ENCODE data around the gene TASP1. TPM values are rescaled to one million over a fixed set of nuclear protein-coding genes. Genes with fewer than 3 reads are reported as not detected.

Gene TASP1
- total RNA-seq, 1 experiment from 2014 or later, result 6.9 TPM

GRCh38 chr20:13474467-13474866, 164.3 kb downstream of the TASP1 start:
- no peaks in the 10 kb centered on the region for H3K27me3 ChIP-seq (ENCODE audit: control insufficient read depth, insufficient read depth, low read length)
- H3K4me3 ChIP-seq (ENCODE audit: insufficient read depth, low read depth, low read length), result no peak overlapping the region
- DNase-seq, result no peak
- no peaks in the 10 kb centered on the region for H3K36me3 ChIP-seq (replicated peaks; ENCODE audit: control insufficient read depth, insufficient read depth, low read length)

DNA sequence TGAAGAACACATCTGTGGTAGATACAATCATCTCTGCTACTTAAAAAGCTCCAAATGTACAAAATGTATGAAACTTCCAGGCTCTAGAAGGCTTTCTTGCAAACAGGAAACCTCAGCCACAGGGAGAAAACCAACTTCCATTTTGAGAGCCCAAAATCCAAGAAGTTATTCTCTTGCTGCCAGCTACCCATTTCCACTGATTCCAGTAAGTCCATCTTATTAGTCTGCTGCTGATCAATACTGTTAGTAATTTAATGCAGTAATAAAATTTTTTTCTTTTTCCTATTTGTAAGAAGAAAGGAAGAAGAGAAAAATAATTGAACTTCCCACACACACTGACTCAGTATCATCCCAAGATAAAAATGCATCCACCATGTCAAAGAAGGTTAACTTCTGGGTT, 169.5 kb downstream of the TASP1 start:
- Histone ChIP-seq H3K27me3 (ENCODE audit: control insufficient read depth, insufficient read depth, low read length) (no peaks in the 10 kb centered on the region), H3K36me3 (replicated peaks; ENCODE audit: control insufficient read depth, insufficient read depth, low read length) (no peaks in the 10 kb centered on the region), H3K4me3 (ENCODE audit: insufficient read depth, low read depth, low read length) (no peak overlapping the region)
- no peak for DNase-seq

DNA sequence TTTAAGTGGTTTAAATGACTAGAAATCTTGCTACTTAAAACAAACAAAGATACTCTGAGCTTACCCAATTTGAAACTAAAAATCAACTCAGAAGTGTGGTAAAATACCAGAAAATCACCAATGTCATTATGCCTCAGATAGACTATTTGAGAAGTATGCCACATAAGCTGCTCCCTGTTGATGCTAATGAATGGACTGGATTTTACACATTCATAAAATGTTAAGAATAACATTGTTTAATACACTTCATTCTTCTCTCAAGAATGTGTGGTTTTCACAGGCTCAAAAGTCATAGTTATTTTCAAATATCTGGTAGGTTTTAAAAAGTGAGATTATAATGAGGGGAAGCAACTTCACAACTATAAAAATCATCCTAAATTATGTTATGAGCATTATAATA, 170.6 kb downstream of the TASP1 start:
- no peaks in the 10 kb centered on the region for H3K27me3 ChIP-seq (ENCODE audit: control insufficient read depth, insufficient read depth, low read length)
- no peaks in the 10 kb centered on the region for H3K36me3 ChIP-seq (replicated peaks; ENCODE audit: control insufficient read depth, insufficient read depth, low read length)
- no peak for DNase-seq
- no peak overlapping the region for H3K4me3 ChIP-seq (ENCODE audit: insufficient read depth, low read depth, low read length)

DNA sequence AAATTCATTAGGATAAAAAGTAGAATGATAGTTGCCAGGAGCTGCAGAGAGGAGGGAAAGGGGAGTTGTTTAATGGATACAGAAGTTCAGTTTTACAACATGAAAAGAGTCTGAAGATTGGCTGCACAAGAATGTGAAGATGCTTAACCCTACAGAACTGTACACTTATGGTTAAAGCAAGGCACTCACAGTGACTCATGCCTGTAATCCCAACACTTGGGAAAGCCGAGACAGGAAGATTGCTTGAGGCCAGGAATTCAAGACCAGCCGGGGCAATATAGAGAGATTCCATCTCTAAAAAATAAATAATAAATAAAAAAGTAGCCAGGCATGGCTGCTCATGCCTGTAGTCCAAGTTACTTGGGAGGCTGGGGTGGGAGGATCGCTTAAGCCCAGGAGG, 174.0 kb downstream of the TASP1 start:
- Histone ChIP-seq H3K36me3 (replicated peaks; ENCODE audit: control insufficient read depth, insufficient read depth, low read length) (no peaks in the 10 kb centered on the region), H3K27me3 (ENCODE audit: control insufficient read depth, insufficient read depth, low read length) (no peaks in the 10 kb centered on the region), H3K4me3 (ENCODE audit: insufficient read depth, low read depth, low read length) (no peak overlapping the region)
- DNase-seq, result no peak

DNA sequence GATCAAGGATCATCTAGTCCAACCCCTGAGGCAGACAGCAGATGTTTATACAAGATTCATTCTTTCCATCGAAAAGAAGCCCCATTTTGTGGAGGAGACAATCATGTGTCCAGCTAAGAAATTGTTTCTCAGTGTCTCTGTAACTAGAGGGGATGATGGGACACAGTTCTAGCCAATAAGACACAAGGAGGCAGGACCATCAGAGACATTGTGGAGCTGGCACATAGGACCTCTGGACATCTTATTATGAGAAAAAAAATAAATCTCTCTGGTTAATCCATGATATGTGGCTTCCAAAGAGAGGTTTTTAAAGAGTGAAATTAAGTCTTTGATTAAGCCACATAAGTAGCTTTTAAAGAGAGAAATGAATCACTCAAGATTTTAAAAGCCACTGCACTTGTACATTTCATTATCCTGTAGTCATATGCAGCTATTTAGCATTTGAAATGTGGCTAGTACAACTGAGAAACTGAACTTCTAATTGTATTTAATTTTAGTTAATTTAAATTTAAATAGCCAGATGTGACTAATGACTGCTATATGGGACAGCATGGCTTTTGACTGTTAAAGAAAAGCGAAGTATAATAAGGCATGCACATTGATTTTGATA, 176.8 kb downstream of the TASP1 start:
- no peak for DNase-seq
- H3K36me3 ChIP-seq (replicated peaks; ENCODE audit: control insufficient read depth, insufficient read depth, low read length), result no peaks in the 10 kb centered on the region

DNA sequence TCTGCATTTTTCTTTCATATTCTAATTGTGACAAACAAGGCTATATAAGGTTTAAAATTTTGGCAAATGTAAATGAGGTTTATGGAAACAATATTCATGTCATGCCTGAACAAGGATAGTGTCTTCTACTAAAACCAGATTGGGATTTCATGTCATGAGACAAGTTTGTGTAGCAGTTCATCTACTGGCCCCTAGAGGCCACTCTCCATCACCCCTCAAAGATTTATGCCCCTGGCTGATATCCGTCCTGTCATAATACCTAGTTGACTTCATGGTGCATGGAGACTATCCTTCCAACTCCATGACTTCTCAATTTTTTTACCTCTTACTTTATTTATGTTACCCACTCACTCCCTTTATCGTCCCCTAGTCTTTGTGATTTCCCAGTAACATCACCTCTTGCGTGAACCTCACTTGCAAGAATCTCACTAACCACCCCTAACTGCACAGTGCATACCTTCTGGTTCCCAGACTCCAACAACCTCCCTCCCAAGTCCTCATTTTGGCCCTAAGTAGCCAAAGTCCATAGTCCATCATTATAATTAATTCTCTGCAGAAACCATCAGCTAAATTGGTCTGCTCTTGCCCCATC, 179.8 kb downstream of the TASP1 start:
- peak; percentile 12 for DNase-seq

More for the DNA sequence above, 176.8 kb downstream of the TASP1 start:
- no peaks in the 10 kb centered on the region for H3K27me3 ChIP-seq (ENCODE audit: control insufficient read depth, insufficient read depth, low read length)
- H3K4me3 ChIP-seq (ENCODE audit: insufficient read depth, low read depth, low read length), result no peak overlapping the region

DNA sequence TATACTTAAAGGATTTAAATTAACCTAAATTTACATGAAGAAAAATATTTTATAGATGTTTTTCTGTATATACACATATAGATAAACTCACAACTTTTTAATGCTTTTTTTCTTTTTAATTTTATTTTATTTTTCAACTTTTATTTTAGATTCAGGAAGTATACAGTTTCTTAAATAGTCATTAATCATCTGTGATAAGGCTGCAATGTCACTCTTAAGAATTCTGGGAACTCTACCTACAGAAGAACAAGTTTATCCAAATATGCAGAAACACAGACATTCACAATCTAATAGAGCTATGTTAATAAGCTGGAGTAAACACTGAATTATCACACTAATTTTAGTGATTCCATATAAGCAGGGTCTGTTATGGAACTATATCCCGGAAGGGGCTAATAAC, 181.2 kb downstream of the TASP1 start:
- DNase-seq, result no peak

More for the DNA sequence above, 179.8 kb downstream of the TASP1 start:
- Histone ChIP-seq H3K4me3 (ENCODE audit: insufficient read depth, low read depth, low read length) (no peak overlapping the region), H3K27me3 (ENCODE audit: control insufficient read depth, insufficient read depth, low read length) (no peaks in the 10 kb centered on the region), H3K36me3 (replicated peaks; ENCODE audit: control insufficient read depth, insufficient read depth, low read length) (no peaks in the 10 kb centered on the region)

DNA sequence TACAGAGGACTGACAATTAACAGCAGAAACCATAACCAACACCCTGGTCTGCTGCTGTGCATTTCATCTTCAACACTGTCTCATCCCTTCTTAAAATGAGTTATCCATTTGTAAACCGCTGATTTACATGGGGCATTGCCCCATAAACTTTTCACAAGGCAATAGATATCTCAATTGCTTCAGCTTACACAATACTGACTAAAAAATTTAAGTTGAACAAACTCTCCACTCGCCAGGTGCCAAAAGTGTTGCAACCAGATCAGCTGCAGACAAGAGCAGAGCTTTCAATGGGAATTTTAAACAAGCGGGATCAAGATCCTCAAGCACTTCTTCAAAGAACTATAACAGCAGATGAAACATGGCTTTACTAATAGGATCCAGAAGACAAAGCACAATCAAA, 183.0 kb downstream of the TASP1 start:
- DNase-seq, result no peak
- Histone ChIP-seq H3K36me3 (replicated peaks; ENCODE audit: control insufficient read depth, insufficient read depth, low read length) (no peaks in the 10 kb centered on the region), H3K4me3 (ENCODE audit: insufficient read depth, low read depth, low read length) (no peak overlapping the region), H3K27me3 (ENCODE audit: control insufficient read depth, insufficient read depth, low read length) (no peaks in the 10 kb centered on the region)

More for the DNA sequence above, 181.2 kb downstream of the TASP1 start:
- Histone ChIP-seq H3K36me3 (replicated peaks; ENCODE audit: control insufficient read depth, insufficient read depth, low read length) (no peaks in the 10 kb centered on the region), H3K27me3 (ENCODE audit: control insufficient read depth, insufficient read depth, low read length) (no peaks in the 10 kb centered on the region), H3K4me3 (ENCODE audit: insufficient read depth, low read depth, low read length) (no peak overlapping the region)

- no peak for DNase-seq
- Histone ChIP-seq H3K36me3 (replicated peaks; ENCODE audit: control insufficient read depth, insufficient read depth, low read length) (no peaks in the 10 kb centered on the region), H3K27me3 (ENCODE audit: control insufficient read depth, insufficient read depth, low read length) (no peaks in the 10 kb centered on the region), H3K4me3 (ENCODE audit: insufficient read depth, low read depth, low read length) (no peak overlapping the region)
Observed at GRCh38 chr20:13453367-13453766, 185.4 kb downstream of the TASP1 start.

GRCh38 chr20:13452470-13453124, 186.1 kb downstream of the TASP1 start:
- Histone ChIP-seq H3K36me3 (replicated peaks; ENCODE audit: control insufficient read depth, insufficient read depth, low read length) (no peaks in the 10 kb centered on the region), H3K4me3 (ENCODE audit: insufficient read depth, low read depth, low read length) (no peak overlapping the region), H3K27me3 (ENCODE audit: control insufficient read depth, insufficient read depth, low read length) (no peaks in the 10 kb centered on the region)
- no peak for DNase-seq

- Histone ChIP-seq H3K27me3 (ENCODE audit: control insufficient read depth, insufficient read depth, low read length) (no peaks in the 10 kb centered on the region), H3K36me3 (replicated peaks; ENCODE audit: control insufficient read depth, insufficient read depth, low read length) (no peaks in the 10 kb centered on the region), H3K4me3 (ENCODE audit: insufficient read depth, low read depth, low read length) (no peak overlapping the region)
- no peak for DNase-seq
Observed at GRCh38 chr20:13449868-13450434, 188.8 kb downstream of the TASP1 start.

- H3K4me3 ChIP-seq (ENCODE audit: insufficient read depth, low read depth, low read length), result no peak overlapping the region
- H3K27me3 ChIP-seq (ENCODE audit: control insufficient read depth, insufficient read depth, low read length), result no peaks in the 10 kb centered on the region
- no peaks in the 10 kb centered on the region for H3K36me3 ChIP-seq (replicated peaks; ENCODE audit: control insufficient read depth, insufficient read depth, low read length)
- DNase-seq, result no peak
Observed at GRCh38 chr20:13447385-13448180, 191.1 kb downstream of the TASP1 start.

DNA sequence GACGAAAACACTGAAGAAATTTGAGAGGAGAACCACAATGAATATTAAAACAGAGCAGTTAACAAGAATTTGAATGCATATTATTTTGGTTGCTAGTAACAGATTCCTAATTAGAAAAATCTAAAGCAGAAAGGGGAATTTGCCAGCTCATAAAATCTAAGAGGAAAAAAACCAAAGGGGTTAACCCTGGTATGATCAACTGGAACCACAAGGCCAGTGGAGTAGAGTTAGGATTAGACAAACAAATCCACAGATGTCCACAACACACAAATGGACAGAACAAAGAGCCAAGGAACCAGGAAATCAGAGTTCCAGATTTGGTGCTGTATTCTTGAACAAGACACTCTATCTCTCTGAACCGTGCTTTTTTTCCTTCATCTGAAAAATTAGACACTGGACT, 195.0 kb downstream of the TASP1 start:
- Histone ChIP-seq H3K36me3 (replicated peaks; ENCODE audit: control insufficient read depth, insufficient read depth, low read length) (no peaks in the 10 kb centered on the region), H3K4me3 (ENCODE audit: insufficient read depth, low read depth, low read length) (no peak overlapping the region), H3K27me3 (ENCODE audit: control insufficient read depth, insufficient read depth, low read length) (no peaks in the 10 kb centered on the region)
- DNase-seq, result no peak

DNA sequence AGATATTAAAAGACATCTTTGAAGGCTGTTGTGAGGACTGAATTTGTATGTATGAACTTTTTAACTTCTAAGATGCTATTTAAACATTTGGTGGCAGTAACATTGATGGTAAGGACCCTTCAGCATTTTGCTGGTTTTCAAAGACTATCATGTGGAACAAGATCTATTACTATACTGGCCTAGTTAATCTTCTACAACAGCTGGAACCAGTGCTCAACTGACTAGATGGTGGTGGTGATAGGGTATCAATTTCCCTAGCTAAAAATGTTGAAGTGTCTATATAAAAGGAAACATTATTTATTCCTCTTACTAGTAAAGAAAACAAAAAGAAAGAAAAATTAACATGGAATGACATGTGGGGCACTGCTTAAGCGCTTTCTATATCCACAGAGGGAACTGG, 195.7 kb downstream of the TASP1 start:
- no peaks in the 10 kb centered on the region for H3K36me3 ChIP-seq (replicated peaks; ENCODE audit: control insufficient read depth, insufficient read depth, low read length)
- H3K27me3 ChIP-seq (ENCODE audit: control insufficient read depth, insufficient read depth, low read length), result no peaks in the 10 kb centered on the region
- no peak overlapping the region for H3K4me3 ChIP-seq (ENCODE audit: insufficient read depth, low read depth, low read length)
- DNase-seq, result no peak
